IMR-90 (cell line): ENCODE measurements around the gene UFC1. TPM values are rescaled to one million over a fixed set of nuclear protein-coding genes. Genes with fewer than 3 reads are reported as not detected.

Experiments used
- ATAC-seq: fragments of 200-7000 bp; cut with Tn5 transposase; 2 replicates; pipeline ENCODE4 v1.9.1; 2020; ENCODE audit warnings: low read depth, mild to moderate bottlenecking, moderate library complexity
- BruUV-seq: library from RNA; stranded (reverse); fragments of 400-500 nt; replicated peaks from 2 replicates; lab custom pipeline; 2021; lab: Mats Ljungman, UMichigan
- CTCF ChIA-PET: fragments of 300-600 bp; formaldehyde crosslinking; extraction: SDS; loops from one replicate; lab custom pipeline; 2021; ENCODE audit warnings: antibody characterized with exemption; lab: Yijun Ruan, JAX
- POLR2A ChIA-PET: fragments of 300-600 bp; sonication (Branson Sonifier 250); formaldehyde crosslinking; loops from one replicate; lab custom pipeline; 2022; ENCODE audit warnings: antibody characterized with exemption; ENCODE audit not compliant: unreplicated experiment; lab: Charles Lee
- DNase-seq: peaks from one replicate; pipeline ENCODE4 v3.0.0; 2013
- H2AFZ ChIP-seq: replicated peaks from 2 replicates; pipeline ENCODE3; 2013; ENCODE audit warnings: low read length, mild to moderate bottlenecking; ENCODE audit not compliant: poor library complexity
- H2AK5ac ChIP-seq: 2 replicates; pipeline ENCODE4 v1.6.1; 2013; ENCODE audit warnings: low read depth, low read length, inconsistent platforms
- H2AK9ac ChIP-seq: replicated peaks from 2 replicates; pipeline ENCODE3; 2013; ENCODE audit warnings: mild to moderate bottlenecking, low read depth, low read length, moderate library complexity; ENCODE audit not compliant: poor library complexity
- H2BK120ac ChIP-seq: 2 replicates; pipeline ENCODE4 v1.6.1; 2013; ENCODE audit warnings: low read depth, low read length, inconsistent platforms
- H2BK15ac ChIP-seq: 3 replicates; pipeline ENCODE4 v1.6.1; 2013; ENCODE audit warnings: low read depth, low read length, inconsistent platforms
- H2BK20ac ChIP-seq: 2 replicates; pipeline ENCODE4 v1.6.1; 2013; ENCODE audit warnings: low read depth, mild to moderate bottlenecking, inconsistent platforms, low read length, moderate library complexity
- H2BK5ac ChIP-seq: 2 replicates; pipeline ENCODE4 v1.6.1; 2013; ENCODE audit warnings: mild to moderate bottlenecking, low read depth, low read length, inconsistent platforms; ENCODE audit not compliant: poor library complexity, severe bottlenecking
- H3K14ac ChIP-seq: replicated peaks from 2 replicates; pipeline ENCODE4 v1.6.1; 2013; ENCODE audit warnings: low read depth, low read length, inconsistent platforms
- H3K18ac ChIP-seq: 2 replicates; pipeline ENCODE4 v1.6.1; 2013; ENCODE audit warnings: low read depth, low read length, control low read depth
- H3K23ac ChIP-seq: 2 replicates; pipeline ENCODE4 v1.6.1; 2013; ENCODE audit warnings: low read depth, low read length, inconsistent platforms
- H3K27ac ChIP-seq: 2 replicates; pipeline ENCODE4 v1.5.1; 2013; ENCODE audit warnings: mild to moderate bottlenecking, control low read depth, low read length; ENCODE audit not compliant: insufficient read depth
- H3K27me3 ChIP-seq: 2 replicates; pipeline ENCODE4 v1.6.1; 2013; ENCODE audit warnings: low read length; ENCODE audit not compliant: control insufficient read depth, insufficient read depth
- H3K36me3 ChIP-seq: 2 replicates; pipeline ENCODE4 v1.6.1; 2013; ENCODE audit warnings: low read length, mixed read lengths; ENCODE audit not compliant: control insufficient read depth, insufficient read depth
- H3K4ac ChIP-seq: 2 replicates; pipeline ENCODE4 v1.6.1; 2013; ENCODE audit warnings: low read depth, low read length, inconsistent platforms
- H3K4me1 ChIP-seq: 2 replicates; pipeline ENCODE4 v1.6.1; 2013; ENCODE audit warnings: low read length, mixed read lengths; ENCODE audit not compliant: control insufficient read depth, insufficient read depth
- H3K4me2 ChIP-seq: 2 replicates; pipeline ENCODE4 v1.6.1; 2013; ENCODE audit warnings: low read depth, mild to moderate bottlenecking, control low read depth, low read length, moderate library complexity
- H3K4me3 ChIP-seq: 2 replicates; pipeline ENCODE4 v1.5.1; 2013; ENCODE audit warnings: low read depth, mild to moderate bottlenecking, control low read depth, low read length, moderate library complexity; ENCODE audit not compliant: insufficient read depth
- H3K56ac ChIP-seq: 2 replicates; pipeline ENCODE4 v1.6.1; 2013; ENCODE audit warnings: low read length, inconsistent platforms; ENCODE audit not compliant: insufficient read depth; ENCODE audit errors: extremely low read depth
- H3K79me1 ChIP-seq, 2 experiments: 2 replicates each; pipeline ENCODE4 v1.6.1; 2013; ENCODE audit warnings: low read length in 2 of 2, inconsistent platforms in 1 of 2, low read depth in 1 of 2
- H3K9ac ChIP-seq: 2 replicates; pipeline ENCODE4 v1.6.1; 2013; ENCODE audit warnings: low read depth, low read length, control low read depth
- H3K9me1 ChIP-seq: 2 replicates; pipeline ENCODE4 v1.6.1; 2013; ENCODE audit warnings: low read length, inconsistent platforms; ENCODE audit not compliant: insufficient read depth
- H3K9me3 ChIP-seq: 2 replicates; pipeline ENCODE4 v1.6.1; 2013; ENCODE audit warnings: low read length; ENCODE audit not compliant: control insufficient read depth, insufficient read depth
- H4K20me1 ChIP-seq: 2 replicates; pipeline ENCODE4 v1.6.1; 2013; ENCODE audit warnings: low read length, inconsistent platforms; ENCODE audit not compliant: insufficient read depth
- H4K5ac ChIP-seq: 2 replicates; pipeline ENCODE4 v1.6.1; 2013; ENCODE audit warnings: mild to moderate bottlenecking, low read depth, low read length, control low read depth
- H4K8ac ChIP-seq, 2 experiments: 2 replicates each; pipeline ENCODE4 v1.6.1; 2013; ENCODE audit warnings: low read depth in 2 of 2, low read length in 2 of 2, control low read depth in 1 of 2, inconsistent platforms in 1 of 2
- H4K91ac ChIP-seq: 2 replicates; pipeline ENCODE4 v1.6.1; 2013; ENCODE audit warnings: low read depth, low read length, inconsistent platforms; ENCODE audit not compliant: insufficient read depth
- MAZ ChIP-seq: IDR thresholded peaks from 2 replicates; pipeline ENCODE4 v1.6.1; 2012; ENCODE audit warnings: low read depth, mild to moderate bottlenecking, low read length, improper control_type of control experiment, moderate library complexity, borderline replicate concordance
- POLR2A ChIP-seq: IDR thresholded peaks from 2 replicates; pipeline ENCODE4 v1.6.1; 2012; ENCODE audit warnings: mild to moderate bottlenecking, low read depth, low read length
- WGBS, 2 experiments: methylation state at CpG; one replicate each; pipeline versions ENCODE4 v1.1.5 to v1.1.7; 2013; ENCODE audit warnings: missing lambda C conversion rate in 2 of 2; ENCODE audit not compliant: insufficient read length in 1 of 2; ENCODE audit errors: extremely low coverage in 2 of 2; 5-methylcytosine and 5-hydroxymethylcytosine counted together
- dilution Hi-C: fragments of 300-500 bp; cut with HindIII; formaldehyde crosslinking; loops from one replicate; pipeline ENCODE4 v1.14.3; 2018; ENCODE audit warnings: low sequenced_read_pairs; ENCODE audit not compliant: unreplicated experiment
- in situ Hi-C: fragments of 300-500 bp; cut with MboI; formaldehyde crosslinking; loops from 3 replicates; pipeline ENCODE4 v1.14.3; 2019; ENCODE audit warnings: low sequenced_read_pairs, inconsistent platforms, mixed read lengths
- intact Hi-C: fragments of 100-400 bp; cut with micrococcal nuclease; formaldehyde crosslinking; loops from 2 replicates; pipeline ENCODE4 v1.10.0; 2022
- polyA plus RNA-seq, 3 experiments: library from polyadenylated mRNA; depleted of rRNA; stranded (reverse); fragments of >200 nt; gene quantifications; 2 replicates each; pipeline ENCODE4 v1.2.3, GENCODE V29; 2012; ENCODE audit warnings: low replicate concordance in 1 of 3
- total RNA-seq: library from RNA; depleted of rRNA; stranded (reverse); fragments of >200 nt; gene quantifications from 2 replicates; pipeline ENCODE4 v1.2.3, GENCODE V29; 2012

UFC1 gene
- total and polyA plus RNA-seq, 2 of the 4 experiments (the other 2 are of a cell fraction): 134 to 140 TPM

DNA sequence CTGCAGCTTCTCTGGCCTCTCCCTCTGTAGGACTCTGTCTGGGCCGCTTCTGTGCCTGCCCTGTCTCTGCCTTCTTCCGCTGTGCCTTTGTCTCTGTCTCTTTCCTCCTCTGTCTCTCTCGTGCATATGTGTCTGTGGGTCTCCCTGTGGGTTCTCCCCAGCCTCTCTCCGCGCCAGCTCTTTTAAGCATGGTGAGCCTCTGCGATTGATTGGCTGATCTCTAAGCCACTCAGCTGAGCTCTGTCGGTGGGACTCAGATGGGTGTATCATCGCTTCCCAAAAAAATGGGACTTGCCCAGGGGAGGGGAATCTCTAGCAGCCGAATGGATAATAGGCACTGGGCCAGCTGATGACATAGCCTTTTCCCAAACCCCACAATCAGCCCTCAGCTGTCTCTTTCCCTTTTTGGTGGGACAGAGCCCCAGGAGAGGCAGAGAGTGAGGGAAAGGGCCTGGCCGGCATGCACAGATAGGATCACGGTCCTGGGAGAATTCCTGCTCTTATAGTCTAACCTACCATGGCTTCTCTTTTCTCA is 45.2 kb downstream of the UFC1 start, which contains the start of gene ADAMTS4:
Gene ADAMTS4, minus strand, starts transcription at position 158 of the 535 bp plus-strand sequence. CDS start 427 bp downstream, outside the sequence.
- no peak within 1 kb of the TSS for H3K18ac ChIP-seq
- 29% methylated on average over 2 of the region's 11 CpGs; no CpG with 5 or more reads in 1 of the 2 experiments for WGBS, 2 experiments
- H3K14ac ChIP-seq: 0 out of 2 replicates have a peak within 1 kb of the TSS, but pooled peaks have one; percentile 24
- no peaks in the 10 kb centered on the region for H3K9me3 ChIP-seq
- no peak within 1 kb of the TSS for H3K4me3 ChIP-seq
- peaks cover 5% of the 10 kb centered on the region; the same call in 1 of the 2 replicates for H3K36me3 ChIP-seq
- no peak within 1 kb of the TSS for H2BK5ac ChIP-seq
- H3K79me1 ChIP-seq: peaks cover 14 to 18% of the 10 kb centered on the region in 2 experiments
- H4K91ac ChIP-seq: peak within 1 kb of the TSS; percentile 32
- H3K23ac ChIP-seq: 0 out of 2 replicates have a peak within 1 kb of the TSS, but pooled peaks have one; percentile 12
- intact Hi-C loops (no loop called here), dilution Hi-C loops (no loop called here), in situ Hi-C loops (no loop called here)
- H2AK9ac ChIP-seq: peak within 1 kb of the TSS; percentile 92
- H3K4me2 ChIP-seq: peak within 1 kb of the TSS; percentile 30; the same call in 1 of the 2 replicates
- ChIA-PET CTCF (interaction anchor here (1.0 kb wide), 1 partner anchor 28 kb away, joined by 3 read pairs; no protein-coding TSS in a partner anchor), POLR2A (no interaction called here)
- H3K4ac ChIP-seq: peak within 1 kb of the TSS; percentile 68
- ATAC-seq (peak; percentile 13), DNase-seq (peak; percentile 76)
- H2BK120ac ChIP-seq: no peak within 1 kb of the TSS; the same call in 1 of the 2 replicates
- H4K5ac ChIP-seq: peak within 1 kb of the TSS; percentile 8; the same call in 1 of the 2 replicates
- peak within 1 kb of the TSS; percentile 48 for H2AK5ac ChIP-seq
- peaks cover 31% of the 10 kb centered on the region for H3K4me1 ChIP-seq
- H4K8ac ChIP-seq: peak within 1 kb of the TSS; percentile 42 to 96; a peak in 3 of 4 replicates
- no peaks in the 10 kb centered on the region for H3K27me3 ChIP-seq
- peak within 1 kb of the TSS; percentile 24; the same call in 1 of the 2 replicates for H3K56ac ChIP-seq
- H2BK20ac ChIP-seq: no peak within 1 kb of the TSS
- H3K9me1 ChIP-seq: peaks cover 24% of the 10 kb centered on the region
- 0 out of 3 replicates have a peak within 1 kb of the TSS, but pooled peaks have one; percentile 16 for H2BK15ac ChIP-seq
- H3K9ac ChIP-seq: no peak within 1 kb of the TSS
- TF ChIP-seq POLR2A: peak; percentile 71; the same call in 1 of the 2 replicates
- TF ChIP-seq MAZ: no peak
- BruUV-seq: no TSS peak
- H4K20me1 ChIP-seq: no peaks in the 10 kb centered on the region
- H3K27ac ChIP-seq: peak within 1 kb of the TSS; percentile 2
- H2AFZ ChIP-seq: peak within 1 kb of the TSS; percentile 94
